ENCODE results near the gene PHLDA3.

Gene PHLDA3

GRCh38 chr1:201429736-201430501 lies 39.1 kb downstream of the PHLDA3 start:
- DNase-seq (ENCODE audit: low read depth): no peak

- DNase-seq (ENCODE audit: low read depth): no peak
These were observed 41.0 kb downstream of the PHLDA3 start for GRCh38 chr1:201427963-201428362.

GRCh38 chr1:201426479-201427310 lies 42.3 kb downstream of the PHLDA3 start:
- DNase-seq (ENCODE audit: low read depth): no peak

GRCh38 chr1:201424146-201424545 lies 44.8 kb downstream of the PHLDA3 start:
- no peak for DNase-seq (ENCODE audit: low read depth)

GRCh38 chr1:201423655-201424054 lies 45.3 kb downstream of the PHLDA3 start:
- no peak for DNase-seq (ENCODE audit: low read depth)

- DNase-seq (ENCODE audit: low read depth): no peak
These were observed 46.5 kb downstream of the PHLDA3 start for GRCh38 chr1:201422436-201423030.

- DNase-seq (ENCODE audit: low read depth): no peak
These were observed 47.0 kb downstream of the PHLDA3 start for GRCh38 chr1:201422026-201422425.

- no peak for DNase-seq (ENCODE audit: low read depth)
These were observed 47.9 kb downstream of the PHLDA3 start for GRCh38 chr1:201421041-201421440.

GRCh38 chr1:201420608-201421002 lies 48.4 kb downstream of the PHLDA3 start:
- no peak for DNase-seq (ENCODE audit: low read depth)

GRCh38 chr1:201419746-201420607 lies 49.0 kb downstream of the PHLDA3 start:
- DNase-seq (ENCODE audit: low read depth): peak; percentile 24

- no peak for DNase-seq (ENCODE audit: low read depth)
These were observed 49.7 kb downstream of the PHLDA3 start for GRCh38 chr1:201419256-201419655.

GRCh38 chr1:201418461-201418860 lies 50.5 kb downstream of the PHLDA3 start:
- no peak for DNase-seq (ENCODE audit: low read depth)
